Measurements from ENCODE around the gene LRCH3. TPM values are rescaled to one million over a fixed set of nuclear protein-coding genes. Genes with fewer than 3 reads are reported as not detected.

LRCH3 gene
- total RNA-seq, 1 experiment from 2014 or later = 43.1 TPM

GRCh38 chr3:197746209-197746608 lies 44.8 kb upstream of the LRCH3 start:
- no TSS peak for BruUV-seq (replicated peaks)
- no peak overlapping the region for H3K4me3 ChIP-seq (ENCODE audit: low read length)
- TF ChIP-seq EZH2phosphoT487 (IDR thresholded peaks at IDR 0.05; ENCODE audit: borderline replicate concordance, low read length) = no peak
- no peak for TF ChIP-seq EZH2 (IDR thresholded peaks at IDR 0.05; ENCODE audit: low read length, unreplicated experiment)
- TF ChIP-seq, protein P1, sequence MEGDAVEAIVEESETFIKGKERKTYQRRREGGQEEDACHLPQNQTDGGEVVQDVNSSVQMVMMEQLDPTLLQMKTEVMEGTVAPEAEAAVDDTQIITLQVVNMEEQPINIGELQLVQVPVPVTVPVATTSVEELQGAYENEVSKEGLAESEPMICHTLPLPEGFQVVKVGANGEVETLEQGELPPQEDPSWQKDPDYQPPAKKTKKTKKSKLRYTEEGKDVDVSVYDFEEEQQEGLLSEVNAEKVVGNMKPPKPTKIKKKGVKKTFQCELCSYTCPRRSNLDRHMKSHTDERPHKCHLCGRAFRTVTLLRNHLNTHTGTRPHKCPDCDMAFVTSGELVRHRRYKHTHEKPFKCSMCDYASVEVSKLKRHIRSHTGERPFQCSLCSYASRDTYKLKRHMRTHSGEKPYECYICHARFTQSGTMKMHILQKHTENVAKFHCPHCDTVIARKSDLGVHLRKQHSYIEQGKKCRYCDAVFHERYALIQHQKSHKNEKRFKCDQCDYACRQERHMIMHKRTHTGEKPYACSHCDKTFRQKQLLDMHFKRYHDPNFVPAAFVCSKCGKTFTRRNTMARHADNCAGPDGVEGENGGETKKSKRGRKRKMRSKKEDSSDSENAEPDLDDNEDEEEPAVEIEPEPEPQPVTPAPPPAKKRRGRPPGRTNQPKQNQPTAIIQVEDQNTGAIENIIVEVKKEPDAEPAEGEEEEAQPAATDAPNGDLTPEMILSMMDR (conservative IDR thresholded peaks at IDR 0.05; ENCODE audit: low read depth, low read length) = no peak
- H3K9me2 ChIP-seq (replicated peaks; ENCODE audit: low read length) = no peaks in the 10 kb centered on the region
- no peaks in the 10 kb centered on the region for H3F3A ChIP-seq (ENCODE audit: low read length, unreplicated experiment)
- no peak overlapping the region for H3K4me2 ChIP-seq (ENCODE audit: low read length)
- ChIA-PET POLR2A (ENCODE audit: unreplicated experiment) (no interaction called here), CTCF (no interaction called here)
- no peak overlapping the region for H2AFZ ChIP-seq (ENCODE audit: low read length)
- H4K20me1 ChIP-seq (ENCODE audit: low read length) = 0 out of 2 replicates have a peak, but pooled peaks cover 4% of the 10 kb centered on the region
- ATAC-seq = no peak
- H3K9ac ChIP-seq (ENCODE audit: low read length) = no peak overlapping the region
- H3K9me3 ChIP-seq (ENCODE audit: low read length) = no peaks in the 10 kb centered on the region
- H3K27me3 ChIP-seq (ENCODE audit: low read length) = no peaks in the 10 kb centered on the region
- peaks cover 6% of the 10 kb centered on the region for H3K4me1 ChIP-seq (ENCODE audit: insufficient read depth, low read length)
- no peaks in the 10 kb centered on the region for H3K36me3 ChIP-seq (ENCODE audit: low read depth, low read length)
- no peak overlapping the region for H3K27ac ChIP-seq (ENCODE audit: low read length)
- H3K79me2 ChIP-seq (ENCODE audit: low read length) = peaks cover 12% of the 10 kb centered on the region
- DNase-seq = no peak
- intact Hi-C loops (cut with micrococcal nuclease) = loop anchor here (5.0 kb wide), 1 partner anchor 34 kb away; no protein-coding TSS in a partner anchor

GRCh38 chr3:197746801-197747237 lies 44.2 kb upstream of the LRCH3 start:
- Histone ChIP-seq H3K4me1 (ENCODE audit: insufficient read depth, low read length) (peaks cover 6% of the 10 kb centered on the region), H3F3A (ENCODE audit: low read length, unreplicated experiment) (no peaks in the 10 kb centered on the region), H3K9me2 (replicated peaks; ENCODE audit: low read length) (no peaks in the 10 kb centered on the region), H3K4me3 (ENCODE audit: low read length) (no peak overlapping the region), H3K27me3 (ENCODE audit: low read length) (no peaks in the 10 kb centered on the region), H3K79me2 (ENCODE audit: low read length) (peaks cover 18% of the 10 kb centered on the region), H4K20me1 (ENCODE audit: low read length) (0 out of 2 replicates have a peak, but pooled peaks cover 4% of the 10 kb centered on the region), H3K9me3 (ENCODE audit: low read length) (no peaks in the 10 kb centered on the region), H2AFZ (ENCODE audit: low read length) (no peak overlapping the region), H3K9ac (ENCODE audit: low read length) (no peak overlapping the region), H3K27ac (ENCODE audit: low read length) (no peak overlapping the region), H3K36me3 (ENCODE audit: low read depth, low read length) (no peaks in the 10 kb centered on the region), H3K4me2 (ENCODE audit: low read length) (no peak overlapping the region)
- DNase-seq (no peak), ATAC-seq (no peak)
- TF ChIP-seq EZH2phosphoT487 (IDR thresholded peaks at IDR 0.05; ENCODE audit: borderline replicate concordance, low read length) (no peak), EZH2 (IDR thresholded peaks at IDR 0.05; ENCODE audit: low read length, unreplicated experiment) (no peak)
- TF ChIP-seq, protein P1 (conservative IDR thresholded peaks at IDR 0.05; ENCODE audit: low read depth, low read length) = no peak
- intact Hi-C loops (cut with micrococcal nuclease) = loop anchor here (5.0 kb wide), 1 partner anchor 35 kb away; no protein-coding TSS in a partner anchor
- ChIA-PET CTCF (no interaction called here), POLR2A (ENCODE audit: unreplicated experiment) (no interaction called here)
- BruUV-seq (replicated peaks) = no TSS peak

DNA sequence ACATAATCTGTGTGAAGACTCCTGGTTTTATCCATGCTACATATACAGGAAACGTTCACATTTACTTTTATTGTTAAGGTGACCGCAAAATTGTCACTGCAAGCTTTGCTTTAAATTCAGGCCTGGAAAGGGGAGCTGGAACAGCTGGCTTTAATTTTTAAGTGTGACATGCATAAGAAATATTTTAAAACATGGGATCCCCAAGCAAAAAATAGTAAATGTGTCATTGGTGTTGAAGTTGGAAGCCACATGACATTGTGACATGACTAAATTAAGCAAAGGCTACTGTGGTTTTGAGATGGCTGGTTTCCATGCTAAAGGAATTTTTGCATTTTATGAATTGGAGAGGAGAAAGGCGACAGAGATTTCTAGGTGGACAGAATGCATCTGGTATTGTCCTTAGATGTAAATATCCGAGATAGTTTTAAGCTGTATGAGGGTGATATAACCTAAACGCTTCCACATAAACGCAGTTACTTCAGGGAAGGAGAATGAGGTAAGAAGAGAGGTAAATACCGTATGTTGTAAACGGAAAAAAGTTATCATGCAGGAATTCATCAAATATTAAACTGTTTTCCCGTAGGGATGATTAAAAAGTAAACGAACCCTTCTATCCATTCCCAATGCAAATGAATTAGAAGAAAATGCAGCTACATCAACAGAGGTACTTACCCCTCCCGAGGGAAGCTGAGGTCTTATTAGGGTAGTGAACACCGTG lies 42.3 kb upstream of the LRCH3 start:
- Histone ChIP-seq H3K4me2 (ENCODE audit: low read length) (peak overlapping the region; percentile 80), H3K9me2 (replicated peaks; ENCODE audit: low read length) (no peaks in the 10 kb centered on the region), H3K9ac (ENCODE audit: low read length) (peak overlapping the region; percentile 89), H2AFZ (ENCODE audit: low read length) (peak overlapping the region; percentile 95), H3K27ac (ENCODE audit: low read length) (peak overlapping the region; percentile 72; the same call in 1 of the 2 replicates), H3K4me1 (ENCODE audit: insufficient read depth, low read length) (peaks cover 21% of the 10 kb centered on the region), H4K20me1 (ENCODE audit: low read length) (peaks cover 19% of the 10 kb centered on the region; the same call in 1 of the 2 replicates), H3K36me3 (ENCODE audit: low read depth, low read length) (peaks cover 2% of the 10 kb centered on the region; the same call in 1 of the 2 replicates), H3F3A (ENCODE audit: low read length, unreplicated experiment) (no peaks in the 10 kb centered on the region), H3K9me3 (ENCODE audit: low read length) (no peaks in the 10 kb centered on the region), H3K79me2 (ENCODE audit: low read length) (peaks cover 37% of the 10 kb centered on the region), H3K4me3 (ENCODE audit: low read length) (peak overlapping the region; percentile 74), H3K27me3 (ENCODE audit: low read length) (no peaks in the 10 kb centered on the region)
- TF ChIP-seq EZH2 (IDR thresholded peaks at IDR 0.05; ENCODE audit: low read length, unreplicated experiment) (no peak), EZH2phosphoT487 (IDR thresholded peaks at IDR 0.05; ENCODE audit: borderline replicate concordance, low read length) (no peak)
- TF ChIP-seq, protein P1 (conservative IDR thresholded peaks at IDR 0.05; ENCODE audit: low read depth, low read length) = no peak
- ChIA-PET POLR2A (ENCODE audit: unreplicated experiment) (interaction anchor here (0.6 kb wide), 1 partner anchor 33 kb away, joined by 3 read pairs; no protein-coding TSS in a partner anchor), CTCF (no interaction called here)
- DNase-seq = no peak
- intact Hi-C loops (cut with micrococcal nuclease) = loop anchor here (1.0 to 5.0 kb wide), 2 partner anchors 11 to 36 kb away; no protein-coding TSS in a partner anchor
- BruUV-seq (replicated peaks) = TSS peak; percentile 26
- no peak for ATAC-seq

Data from PC-3 (cell line).